ENCODE results near the gene ARFGAP2.
"Not testable (repeated sequence)": the region's sequence is repeated elsewhere in the genome, so short reads cannot be mapped to it uniquely, and the experiment has no call there.

ARFGAP2 gene

DNA sequence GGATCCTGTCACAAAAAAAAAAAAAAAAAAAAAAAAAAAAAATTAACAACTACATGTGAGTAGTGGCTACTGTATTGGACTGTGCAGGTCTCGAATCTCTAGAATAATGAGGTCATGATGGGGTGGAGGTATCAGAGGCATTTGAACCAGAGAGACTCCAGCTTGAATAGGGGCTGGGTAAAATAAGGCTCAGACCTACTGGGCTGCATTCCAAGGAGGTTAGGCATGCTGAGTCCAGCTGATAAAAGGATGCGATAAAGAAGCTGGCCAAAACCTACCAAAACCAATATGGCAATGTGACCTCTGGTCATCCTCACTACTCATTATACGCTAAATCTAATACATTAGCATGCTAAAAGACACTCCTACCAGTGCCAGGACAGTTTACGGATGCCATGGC lies 15.4 kb upstream of the ARFGAP2 start:
- ATAC-seq: no peak; the same call in 2 of the 3 replicates
- TF ChIP-seq ZFP30 (CRISPR knock-in tag; IDR thresholded peaks at IDR 0.05) (no peak), PATZ1 (CRISPR knock-in tag; IDR thresholded peaks at IDR 0.05; ENCODE audit: borderline replicate concordance) (no peak), PPARA (CRISPR knock-in tag; IDR thresholded peaks at IDR 0.05; ENCODE audit: borderline replicate concordance) (no peak), ZFP3 (CRISPR knock-in tag; IDR thresholded peaks at IDR 0.05) (no peak), ISL1 (CRISPR knock-in tag; IDR thresholded peaks at IDR 0.05) (0 out of 2 replicates have a peak, but pooled peaks have one; percentile 5), TOX (CRISPR knock-in tag; IDR thresholded peaks at IDR 0.05; ENCODE audit: borderline replicate concordance) (no peak)
- TF ChIP-seq, protein P1, sequence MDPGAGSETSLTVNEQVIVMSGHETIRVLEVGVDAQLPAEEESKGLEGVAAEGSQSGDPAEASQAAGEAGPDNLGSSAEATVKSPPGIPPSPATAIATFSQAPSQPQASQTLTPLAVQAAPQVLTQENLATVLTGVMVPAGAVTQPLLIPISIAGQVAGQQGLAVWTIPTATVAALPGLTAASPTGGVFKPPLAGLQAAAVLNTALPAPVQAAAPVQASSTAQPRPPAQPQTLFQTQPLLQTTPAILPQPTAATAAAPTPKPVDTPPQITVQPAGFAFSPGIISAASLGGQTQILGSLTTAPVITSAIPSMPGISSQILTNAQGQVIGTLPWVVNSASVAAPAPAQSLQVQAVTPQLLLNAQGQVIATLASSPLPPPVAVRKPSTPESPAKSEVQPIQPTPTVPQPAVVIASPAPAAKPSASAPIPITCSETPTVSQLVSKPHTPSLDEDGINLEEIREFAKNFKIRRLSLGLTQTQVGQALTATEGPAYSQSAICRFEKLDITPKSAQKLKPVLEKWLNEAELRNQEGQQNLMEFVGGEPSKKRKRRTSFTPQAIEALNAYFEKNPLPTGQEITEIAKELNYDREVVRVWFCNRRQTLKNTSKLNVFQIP (CRISPR knock-in tag; IDR thresholded peaks at IDR 0.05; ENCODE audit: borderline replicate concordance, low read depth): no peak

- ATAC-seq: not testable (repeated sequence)
Measured at GRCh38 chr11:47191137-47191536, 14.5 kb upstream of the ARFGAP2 start.

GRCh38 chr11:47189100-47189834 lies 12.6 kb upstream of the ARFGAP2 start:
- peak; percentile 55 for ATAC-seq
- TF ChIP-seq PATZ1 (CRISPR knock-in tag; IDR thresholded peaks at IDR 0.05; ENCODE audit: borderline replicate concordance) (0 out of 2 replicates have a peak, but pooled peaks have one; percentile 33), ISL1 (CRISPR knock-in tag; IDR thresholded peaks at IDR 0.05) (peak; percentile 94), ARNTL (CRISPR knock-in tag; IDR thresholded peaks at IDR 0.05; ENCODE audit: borderline replicate concordance, low read depth) (no peak), CSDC2 (CRISPR knock-in tag; IDR thresholded peaks at IDR 0.05) (0 out of 2 replicates have a peak, but pooled peaks have one; percentile 14), ZFP30 (CRISPR knock-in tag; IDR thresholded peaks at IDR 0.05) (no peak)

DNA sequence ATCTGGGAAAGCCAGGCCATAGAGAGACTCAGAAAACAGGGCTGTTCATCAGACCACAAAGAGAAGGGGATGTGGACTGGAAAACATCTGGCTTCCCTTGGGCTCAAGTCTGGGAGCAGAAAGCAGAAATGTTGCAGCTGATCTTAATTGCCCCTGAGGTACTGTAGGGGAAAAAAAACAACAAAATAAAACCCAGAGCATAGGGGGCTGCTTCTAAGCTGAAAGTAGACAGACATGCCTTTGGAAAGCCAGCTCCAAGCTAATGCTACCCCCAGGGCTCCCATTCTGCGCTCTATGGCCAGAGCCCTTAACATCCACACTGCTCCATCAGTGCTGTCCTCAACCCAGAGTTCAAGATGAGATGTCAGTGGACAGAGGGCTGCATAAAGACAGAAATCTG lies 11.6 kb upstream of the ARFGAP2 start:
- no peak for TF ChIP-seq PATZ1 (CRISPR knock-in tag; IDR thresholded peaks at IDR 0.05; ENCODE audit: borderline replicate concordance)
- no peak for TF ChIP-seq ISL1 (CRISPR knock-in tag; IDR thresholded peaks at IDR 0.05)
- no peak for TF ChIP-seq RARB (CRISPR knock-in tag; IDR thresholded peaks at IDR 0.05)
- peak; percentile 88; the same call in 1 of the 2 replicates for TF ChIP-seq TCF4 (CRISPR knock-in tag; IDR thresholded peaks at IDR 0.05; ENCODE audit: borderline replicate concordance)
- ATAC-seq: no peak; the same call in 2 of the 3 replicates

- ATAC-seq: no peak
- no peak for TF ChIP-seq ZNF70 (CRISPR knock-in tag; IDR thresholded peaks at IDR 0.05)
- TF ChIP-seq OSR1 (CRISPR knock-in tag; IDR thresholded peaks at IDR 0.05): no peak
- TF ChIP-seq ZFP30 (CRISPR knock-in tag; IDR thresholded peaks at IDR 0.05): no peak
- no peak for TF ChIP-seq ZC3H10 (CRISPR knock-in tag; IDR thresholded peaks at IDR 0.05)
- no peak for TF ChIP-seq TCF4 (CRISPR knock-in tag; IDR thresholded peaks at IDR 0.05; ENCODE audit: borderline replicate concordance)
- no peak for TF ChIP-seq ISL1 (CRISPR knock-in tag; IDR thresholded peaks at IDR 0.05)
- TF ChIP-seq CSDC2 (CRISPR knock-in tag; IDR thresholded peaks at IDR 0.05): no peak
- TF ChIP-seq SNAI2 (CRISPR knock-in tag; IDR thresholded peaks at IDR 0.05): no peak
- no peak for TF ChIP-seq BACH2 (CRISPR knock-in tag; IDR thresholded peaks at IDR 0.05; ENCODE audit: borderline replicate concordance)
- TF ChIP-seq PATZ1 (CRISPR knock-in tag; IDR thresholded peaks at IDR 0.05; ENCODE audit: borderline replicate concordance): no peak
- TF ChIP-seq RARB (CRISPR knock-in tag; IDR thresholded peaks at IDR 0.05): no peak
- TF ChIP-seq, protein P1 (CRISPR knock-in tag; IDR thresholded peaks at IDR 0.05; ENCODE audit: borderline replicate concordance, low read depth): no peak
- TF ChIP-seq PPARA (CRISPR knock-in tag; IDR thresholded peaks at IDR 0.05; ENCODE audit: borderline replicate concordance): no peak
- TF ChIP-seq ESRRG (CRISPR knock-in tag; IDR thresholded peaks at IDR 0.05): no peak
- TF ChIP-seq, protein P2, sequence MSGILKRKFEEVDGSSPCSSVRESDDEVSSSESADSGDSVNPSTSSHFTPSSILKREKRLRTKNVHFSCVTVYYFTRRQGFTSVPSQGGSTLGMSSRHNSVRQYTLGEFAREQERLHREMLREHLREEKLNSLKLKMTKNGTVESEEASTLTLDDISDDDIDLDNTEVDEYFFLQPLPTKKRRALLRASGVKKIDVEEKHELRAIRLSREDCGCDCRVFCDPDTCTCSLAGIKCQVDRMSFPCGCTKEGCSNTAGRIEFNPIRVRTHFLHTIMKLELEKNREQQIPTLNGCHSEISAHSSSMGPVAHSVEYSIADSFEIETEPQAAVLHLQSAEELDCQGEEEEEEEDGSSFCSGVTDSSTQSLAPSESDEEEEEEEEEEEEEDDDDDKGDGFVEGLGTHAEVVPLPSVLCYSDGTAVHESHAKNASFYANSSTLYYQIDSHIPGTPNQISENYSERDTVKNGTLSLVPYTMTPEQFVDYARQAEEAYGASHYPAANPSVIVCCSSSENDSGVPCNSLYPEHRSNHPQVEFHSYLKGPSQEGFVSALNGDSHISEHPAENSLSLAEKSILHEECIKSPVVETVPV (CRISPR knock-in tag; IDR thresholded peaks at IDR 0.05): no peak
Measured at GRCh38 chr11:47187723-47188122, 11.0 kb upstream of the ARFGAP2 start.

Measured in SK-N-SH treated with all-trans-retinoic acid at 6 μM for 48 hours (cell line).